GM21528 (cell line): Measurements from ENCODE around the gene METTL16.
"Not testable (repeated sequence)": the region's sequence is repeated elsewhere in the genome, so short reads cannot be mapped to it uniquely, and the experiment has no call there.

Experiments used
- ATAC-seq: cut with Tn5 transposase; IDR thresholded peaks from one replicate; pipeline ENCODE4 v1.9.1; 2021; ENCODE audit warnings: mild to moderate bottlenecking, moderate library complexity; ENCODE audit not compliant: unreplicated experiment, low FRiP score

The METTL16 gene, protein sequence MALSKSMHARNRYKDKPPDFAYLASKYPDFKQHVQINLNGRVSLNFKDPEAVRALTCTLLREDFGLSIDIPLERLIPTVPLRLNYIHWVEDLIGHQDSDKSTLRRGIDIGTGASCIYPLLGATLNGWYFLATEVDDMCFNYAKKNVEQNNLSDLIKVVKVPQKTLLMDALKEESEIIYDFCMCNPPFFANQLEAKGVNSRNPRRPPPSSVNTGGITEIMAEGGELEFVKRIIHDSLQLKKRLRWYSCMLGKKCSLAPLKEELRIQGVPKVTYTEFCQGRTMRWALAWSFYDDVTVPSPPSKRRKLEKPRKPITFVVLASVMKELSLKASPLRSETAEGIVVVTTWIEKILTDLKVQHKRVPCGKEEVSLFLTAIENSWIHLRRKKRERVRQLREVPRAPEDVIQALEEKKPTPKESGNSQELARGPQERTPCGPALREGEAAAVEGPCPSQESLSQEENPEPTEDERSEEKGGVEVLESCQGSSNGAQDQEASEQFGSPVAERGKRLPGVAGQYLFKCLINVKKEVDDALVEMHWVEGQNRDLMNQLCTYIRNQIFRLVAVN

DNA sequence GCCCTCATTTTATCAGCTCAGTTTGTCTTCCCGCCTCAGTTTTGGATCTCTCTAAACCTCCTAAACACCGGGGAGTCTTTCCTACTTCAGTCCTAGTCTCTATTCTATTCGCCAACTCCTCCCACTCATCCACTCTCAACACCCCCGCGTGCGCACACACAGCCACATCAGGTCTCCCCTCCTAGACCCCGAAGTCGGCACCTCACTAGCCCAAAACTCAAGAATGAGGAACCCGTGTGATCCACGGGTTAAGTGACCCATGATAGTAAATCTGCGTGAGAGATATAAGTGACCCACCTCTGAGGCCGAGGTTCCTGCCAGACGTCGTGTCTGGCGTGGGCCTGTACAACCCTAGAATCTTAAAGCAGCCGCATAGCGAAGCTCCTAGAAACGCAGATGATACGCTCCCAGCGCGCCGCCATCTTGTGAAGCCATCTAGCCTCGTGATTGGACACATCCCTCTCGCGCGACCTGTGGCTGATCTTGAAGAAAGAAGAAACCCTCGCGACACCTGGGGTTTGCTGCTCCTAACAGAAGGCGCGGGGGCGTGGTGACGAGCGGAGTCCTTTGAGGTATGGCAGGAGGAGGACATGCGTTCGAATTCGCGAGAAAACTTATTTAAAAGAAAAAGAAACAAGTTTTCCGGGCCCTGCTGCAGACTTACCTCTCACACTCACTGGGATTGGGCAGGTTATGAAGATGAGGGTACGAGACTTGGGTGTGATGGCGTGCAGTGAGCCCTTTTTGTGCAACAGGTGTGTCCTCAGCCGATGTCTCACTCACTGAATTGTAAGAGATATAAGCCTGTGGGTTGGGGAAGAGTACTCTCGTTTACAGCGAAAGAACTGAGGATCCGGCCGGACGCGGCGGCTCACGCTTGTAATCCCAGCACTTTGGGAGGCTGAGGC is at the start of gene METTL16:
TSS of gene METTL16 (minus strand) at position 427 of the 908 bp plus-strand sequence. CDS start 9,557 bp downstream, outside the sequence.
- ATAC-seq: peak; percentile 97

DNA sequence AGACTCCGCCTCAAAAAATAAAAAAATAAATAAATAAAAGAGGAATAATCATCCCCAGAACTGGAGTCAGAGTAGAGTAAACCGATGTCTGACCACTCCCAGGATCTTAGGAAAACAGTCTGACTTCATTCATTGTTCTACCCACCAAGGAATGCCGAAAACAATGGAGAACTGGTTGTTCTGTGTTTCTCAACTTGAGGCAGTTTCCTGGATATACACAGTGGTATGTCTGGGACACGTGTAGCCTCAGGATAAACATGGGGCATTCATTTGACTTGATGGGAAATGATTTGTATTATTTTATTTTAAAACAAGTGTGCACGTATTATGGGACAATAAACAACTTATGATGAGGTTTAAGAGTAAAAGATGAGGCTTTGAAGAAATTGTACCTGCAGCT is 49.0 kb upstream of the METTL16 start:
- ATAC-seq: no peak

DNA sequence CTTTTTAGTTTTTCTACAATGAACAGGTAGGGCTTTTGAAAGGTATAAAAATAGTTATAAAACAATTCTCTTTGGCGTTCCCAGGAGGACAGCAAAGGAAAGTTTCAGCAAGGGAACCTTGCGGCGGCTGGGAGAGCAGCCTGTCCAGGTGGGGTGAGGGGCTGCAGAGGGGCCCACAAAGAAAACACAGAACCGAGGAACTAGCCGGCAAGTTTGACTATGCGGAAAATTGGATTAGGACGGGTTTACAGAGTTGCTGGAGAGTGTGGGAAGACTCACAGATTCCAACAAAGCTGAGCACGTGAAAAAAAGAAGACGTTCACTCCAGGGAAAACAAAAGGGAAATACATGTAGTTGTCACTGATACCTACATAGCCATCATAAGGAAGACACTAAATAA is 40.2 kb upstream of the METTL16 start:
- ATAC-seq: no peak

DNA sequence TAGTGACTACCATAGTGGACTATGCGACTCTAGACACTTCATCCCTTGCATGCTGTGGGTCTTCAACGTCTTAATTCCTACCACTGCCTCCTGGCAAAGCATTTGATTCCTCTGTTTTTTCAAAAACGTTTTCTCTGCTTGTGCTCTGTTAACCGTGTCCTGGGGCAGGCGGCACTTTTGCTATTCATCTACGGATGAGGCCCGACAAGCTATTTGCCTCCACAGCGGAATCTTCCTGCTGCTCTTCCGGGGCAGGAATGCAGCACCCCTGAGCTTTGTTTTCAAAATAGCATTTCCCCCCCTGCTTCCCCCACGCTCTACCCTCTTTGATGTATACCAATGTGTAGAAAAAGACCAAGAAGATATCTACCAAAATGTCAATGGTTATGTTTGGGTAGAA is 39.8 kb upstream of the METTL16 start:
- no peak for ATAC-seq

DNA sequence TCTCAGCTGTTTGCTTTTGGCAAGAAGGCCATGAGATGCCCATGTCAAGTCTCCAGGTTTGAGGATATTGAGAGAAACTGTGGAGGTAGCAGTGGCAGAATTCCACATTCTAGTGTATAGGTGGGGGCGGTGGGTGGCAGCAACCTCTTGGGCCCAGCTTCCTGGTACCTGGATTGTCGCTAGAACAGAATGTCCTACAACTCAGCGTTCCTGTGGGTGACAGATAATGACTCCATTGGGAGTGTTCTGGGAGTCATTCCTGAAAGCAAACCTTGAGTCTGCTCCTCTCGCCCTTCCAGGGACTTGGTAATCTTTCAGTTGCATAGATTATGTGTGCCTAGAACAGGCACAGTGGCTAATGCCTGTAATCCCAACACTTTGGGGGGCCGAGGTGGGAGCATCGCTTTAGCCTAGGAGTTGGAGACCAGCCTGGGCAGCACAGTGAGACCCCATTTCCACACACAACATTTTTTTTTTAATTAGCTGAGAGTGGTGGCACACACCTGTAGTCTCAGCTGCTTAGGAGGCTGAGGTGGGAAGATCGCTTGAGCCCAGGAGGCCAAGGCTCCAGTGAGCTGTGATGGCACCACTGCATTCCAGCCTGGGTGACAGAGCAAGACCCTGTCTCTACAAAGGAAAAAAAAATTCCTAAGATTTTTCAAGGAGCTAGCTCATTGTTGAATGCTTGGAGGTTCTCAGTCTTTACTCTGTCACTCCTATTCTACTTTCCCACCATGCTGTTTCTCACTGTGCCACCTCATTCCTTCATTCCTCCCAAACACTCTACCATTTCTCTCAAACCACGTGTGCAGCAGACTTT is 37.9 kb upstream of the METTL16 start:
- no peak for ATAC-seq

DNA sequence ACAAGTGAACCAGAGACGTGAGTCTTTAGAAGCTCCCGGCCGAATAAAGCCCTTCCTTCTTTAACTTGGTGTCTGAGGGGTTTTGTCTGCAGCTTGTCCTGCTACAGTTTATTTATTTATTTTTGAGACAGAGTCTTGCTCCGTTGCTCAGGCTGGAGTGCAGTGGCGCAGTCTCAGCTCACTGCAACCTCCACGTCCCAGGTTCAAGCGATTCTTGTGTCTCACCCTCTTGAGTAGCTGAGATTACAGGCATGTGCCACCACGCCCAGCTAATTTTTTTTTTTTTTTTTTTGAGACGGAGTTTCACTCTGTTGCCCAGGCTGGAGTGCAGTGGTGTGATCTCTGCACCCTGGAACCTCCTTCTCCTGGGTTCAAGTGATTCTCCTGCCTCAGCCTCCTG is 36.3 kb upstream of the METTL16 start:
- not testable (repeated sequence) for ATAC-seq

DNA sequence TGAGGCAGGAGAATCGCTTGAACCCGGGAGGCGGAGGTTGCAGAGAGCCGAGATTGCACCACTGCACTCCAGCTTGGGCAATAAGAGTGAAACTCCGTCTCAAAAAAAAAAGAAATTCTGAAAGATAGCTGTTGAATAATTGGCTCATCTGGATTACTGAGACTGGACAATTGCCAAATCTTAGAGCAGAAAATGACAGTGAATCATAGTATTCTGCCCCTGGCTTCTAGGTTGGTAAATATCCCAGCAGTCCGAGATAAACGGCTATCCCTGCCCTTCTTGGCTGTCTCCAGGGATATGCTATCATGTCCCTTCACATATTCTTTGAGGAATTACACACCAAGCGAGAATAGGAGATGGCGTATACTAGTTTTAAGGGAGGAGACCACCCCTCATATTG is 35.5 kb upstream of the METTL16 start:
- ATAC-seq: no peak

DNA sequence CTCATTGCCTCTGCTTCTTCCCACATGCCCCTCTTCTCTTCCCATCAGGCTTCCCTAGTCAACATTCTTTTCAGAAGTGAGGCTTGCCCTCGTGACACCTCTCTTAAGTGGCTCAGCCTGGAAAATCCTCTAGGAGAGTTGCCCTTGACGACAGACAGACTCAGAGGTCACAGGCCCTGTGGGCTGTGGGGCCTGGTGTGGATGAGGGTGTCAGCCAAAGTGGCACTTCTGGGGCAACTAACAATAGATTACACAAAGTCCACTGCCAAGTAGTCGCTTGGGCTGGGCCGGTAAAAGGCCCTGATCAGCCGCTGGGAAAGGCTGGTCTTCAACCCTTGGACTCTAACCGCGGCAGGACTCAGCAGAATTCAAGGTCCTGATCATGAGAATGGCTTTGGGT is 33.7 kb upstream of the METTL16 start:
- no peak for ATAC-seq

DNA sequence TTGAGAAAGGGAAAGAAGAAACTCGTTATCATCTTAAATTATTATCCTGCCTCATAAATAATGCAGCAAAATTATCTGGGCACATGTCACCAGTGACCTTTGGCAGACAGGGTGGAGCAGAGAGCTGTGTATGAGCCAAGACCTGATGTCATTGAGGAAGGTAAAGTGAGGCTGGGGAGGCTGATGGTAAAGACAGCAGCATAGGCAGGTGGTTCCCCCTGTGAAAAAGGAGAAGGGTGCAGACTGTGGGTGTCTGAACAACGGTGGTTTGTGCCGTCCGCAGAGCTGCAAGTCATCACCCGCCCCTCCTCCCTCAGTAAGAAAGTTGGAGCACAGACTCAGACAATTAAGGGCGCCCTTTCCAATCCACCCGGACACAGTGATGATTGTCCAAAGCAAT is 30.8 kb upstream of the METTL16 start:
- no peak for ATAC-seq

DNA sequence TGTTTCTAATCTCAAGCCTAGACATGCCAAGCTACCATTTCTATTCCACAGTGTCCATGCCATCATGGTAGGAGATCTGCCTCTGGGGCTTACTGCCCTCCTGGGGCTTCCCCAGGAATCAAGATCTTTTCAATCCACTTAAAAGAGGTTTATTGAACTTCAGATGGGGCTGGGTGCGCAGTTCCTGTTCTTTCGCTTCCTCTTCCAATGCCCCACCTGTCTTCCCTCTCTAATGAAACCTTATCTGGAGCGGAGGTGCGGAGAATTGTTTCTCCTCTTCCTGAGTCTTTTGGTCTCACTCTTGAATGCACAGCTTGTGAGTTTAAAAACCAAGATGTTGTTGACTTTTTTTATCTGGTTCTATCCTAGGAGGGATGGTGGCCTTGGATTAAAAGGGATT is 30.4 kb upstream of the METTL16 start:
- no peak for ATAC-seq

DNA sequence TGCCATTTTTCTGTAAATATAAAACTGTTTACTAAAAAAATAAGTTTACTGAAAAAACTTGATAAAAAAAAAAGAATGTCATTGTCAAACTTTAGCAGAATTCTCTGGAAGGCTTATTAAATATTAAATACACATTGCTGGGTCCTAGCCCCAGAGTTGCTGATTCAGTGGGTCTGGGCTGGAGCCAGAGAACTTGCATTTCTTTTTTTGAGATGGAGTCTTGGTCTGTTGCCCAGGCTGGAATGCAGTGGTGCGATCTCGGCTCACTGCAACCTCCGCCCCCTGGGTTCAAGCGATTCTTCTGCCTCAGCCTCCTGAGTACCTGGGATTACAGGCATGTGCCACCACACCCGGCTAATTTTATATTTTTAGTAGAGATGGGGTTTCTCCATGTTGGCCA is 25.9 kb upstream of the METTL16 start:
- ATAC-seq: not testable (repeated sequence)

DNA sequence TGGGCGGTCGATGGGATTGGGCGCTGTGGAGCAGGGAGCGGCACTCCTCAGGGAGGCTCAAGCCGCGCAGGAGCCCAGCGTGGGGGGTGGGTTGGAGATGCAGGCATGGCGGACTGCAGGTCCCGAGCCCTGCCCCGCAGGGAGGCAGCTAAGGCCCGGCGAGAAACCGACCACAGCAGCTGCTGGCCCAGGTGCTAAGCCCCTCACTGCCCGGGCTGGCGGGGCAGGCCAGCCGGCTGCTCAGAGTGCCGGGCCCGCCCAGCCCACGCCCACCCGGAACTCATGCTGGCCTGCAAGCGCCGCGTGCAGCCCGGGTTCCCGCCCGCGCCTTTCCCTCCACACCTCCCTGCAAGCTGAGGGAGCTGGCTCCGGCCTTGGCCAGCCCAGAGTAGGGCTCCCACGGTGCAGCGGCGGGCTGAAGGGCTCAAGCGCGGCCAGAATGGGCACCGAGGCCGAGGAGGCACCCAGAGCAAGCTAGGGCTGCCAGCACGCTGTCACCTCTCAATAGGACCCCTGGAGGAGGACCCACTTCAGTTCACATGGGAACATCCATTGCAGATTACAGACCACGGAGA is 20.5 kb upstream of the METTL16 start:
- no peak for ATAC-seq

DNA sequence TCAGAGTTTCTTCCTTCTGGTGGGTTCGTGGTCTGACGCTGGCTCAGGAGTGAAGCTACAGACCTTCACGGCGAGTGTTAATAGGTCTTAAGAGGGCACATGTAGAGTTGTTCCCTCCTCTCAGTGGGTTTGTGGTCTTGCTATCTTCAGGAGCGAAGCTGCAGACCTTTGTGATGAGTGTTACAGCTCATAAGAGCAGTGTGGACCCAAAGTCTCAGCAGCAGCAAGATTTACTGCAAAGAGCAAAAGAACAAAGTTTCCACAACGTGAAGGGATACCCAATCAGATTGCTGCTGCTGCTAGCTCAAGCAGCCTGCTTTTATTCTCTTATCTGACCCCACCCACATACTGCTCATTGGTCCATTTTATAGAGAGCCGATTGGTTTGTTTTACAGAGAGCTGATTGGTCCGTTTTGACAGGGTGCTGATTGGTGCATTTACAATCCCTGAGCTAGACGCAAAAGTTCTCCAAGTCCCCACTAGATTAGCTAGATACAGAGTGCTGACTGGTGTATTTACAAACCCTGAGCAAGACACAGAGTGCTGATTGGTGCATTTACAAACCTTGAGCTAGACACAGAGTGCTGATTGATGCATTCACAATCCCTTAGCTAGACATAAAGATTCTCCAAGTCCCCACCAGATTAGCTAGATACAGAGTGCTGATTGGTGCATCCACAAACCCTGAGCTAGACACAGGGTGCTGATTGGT is 19.7 kb upstream of the METTL16 start:
- ATAC-seq: not testable (repeated sequence)

DNA sequence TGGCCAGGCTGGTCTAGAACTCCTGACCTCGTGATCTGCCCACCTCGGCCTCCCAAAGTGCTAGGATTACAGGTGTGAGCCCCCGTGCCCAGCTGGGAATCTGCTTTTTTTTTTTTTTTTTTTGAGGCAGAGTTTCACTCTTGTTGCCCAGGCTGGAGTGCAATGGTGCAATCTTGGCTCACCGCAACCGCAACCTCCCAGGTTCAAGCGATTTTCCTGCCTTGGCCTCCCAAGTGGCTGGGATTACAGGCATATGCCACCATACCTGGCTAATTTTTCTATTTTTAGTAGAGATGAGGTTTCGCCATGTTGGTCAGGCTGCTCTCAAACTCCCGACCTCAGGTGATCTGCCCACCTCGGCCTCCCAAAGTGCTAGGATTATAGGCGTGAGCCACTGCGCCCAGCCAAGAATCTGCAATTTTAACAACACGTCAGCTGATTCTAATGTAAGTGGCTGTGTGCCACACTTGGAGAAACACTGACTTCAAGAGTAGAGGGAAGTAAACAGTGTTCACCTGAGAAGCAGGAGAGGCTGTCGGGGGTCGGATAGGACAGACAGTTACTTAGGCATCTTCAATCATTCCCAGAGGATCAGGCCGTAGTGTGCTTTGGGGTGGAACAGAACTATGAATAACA is 10.2 kb upstream of the METTL16 start:
- ATAC-seq: not testable (repeated sequence)

DNA sequence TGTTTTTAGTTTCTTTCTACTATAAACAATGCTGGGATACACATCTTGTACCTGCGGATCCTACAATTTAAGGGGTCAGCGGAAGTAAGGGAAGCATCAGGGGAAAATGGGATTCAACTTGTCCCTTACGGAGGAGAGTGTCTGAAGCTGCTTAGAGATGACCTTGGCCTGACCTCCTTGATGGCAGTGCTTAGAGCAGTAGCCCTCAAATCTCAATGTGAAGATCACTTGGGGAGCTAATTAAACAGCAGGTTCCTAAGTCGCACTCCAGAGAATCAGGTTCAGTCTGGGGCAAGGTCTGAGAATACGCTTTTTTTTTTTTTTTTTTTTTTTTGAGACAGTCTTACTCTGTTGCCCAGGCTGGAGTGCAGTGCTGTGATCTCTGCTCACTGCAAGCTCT is 9.6 kb upstream of the METTL16 start:
- ATAC-seq: no peak

DNA sequence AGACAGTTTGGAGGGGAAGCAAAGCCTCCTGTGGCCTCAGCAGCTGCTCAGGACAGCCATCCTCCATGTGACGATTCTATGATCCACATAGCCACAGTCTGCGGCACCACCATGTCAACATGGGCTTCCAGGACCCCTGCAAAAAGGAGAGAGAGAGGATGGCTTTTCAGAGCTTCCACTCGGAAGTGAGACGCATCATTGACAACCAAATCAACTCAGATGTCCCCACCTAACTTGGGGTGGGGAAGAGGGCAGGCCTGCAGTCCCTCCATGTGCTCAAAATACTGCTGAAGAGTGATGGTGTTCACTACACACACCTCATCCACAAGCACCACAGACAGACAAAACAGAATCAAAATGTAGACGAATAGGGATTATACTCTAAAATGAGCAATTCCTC is 5.9 kb upstream of the METTL16 start:
- no peak for ATAC-seq

DNA sequence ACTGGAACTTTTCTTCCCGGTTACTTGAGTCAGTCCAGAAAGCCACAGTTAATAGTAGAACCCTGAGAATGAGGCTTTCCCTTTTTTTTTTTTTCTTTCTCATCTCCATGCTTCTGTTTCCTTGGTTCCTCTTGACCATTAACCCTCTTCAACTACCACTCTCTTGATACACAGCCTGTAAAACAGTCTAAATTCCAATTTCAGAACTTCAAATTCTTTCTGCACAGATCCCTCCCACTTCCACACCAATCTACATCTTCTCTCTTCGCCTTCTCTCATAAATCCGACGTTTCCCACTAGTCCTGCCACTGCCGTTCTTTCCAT is 588 bp downstream of the METTL16 start:
- ATAC-seq: no peak

DNA sequence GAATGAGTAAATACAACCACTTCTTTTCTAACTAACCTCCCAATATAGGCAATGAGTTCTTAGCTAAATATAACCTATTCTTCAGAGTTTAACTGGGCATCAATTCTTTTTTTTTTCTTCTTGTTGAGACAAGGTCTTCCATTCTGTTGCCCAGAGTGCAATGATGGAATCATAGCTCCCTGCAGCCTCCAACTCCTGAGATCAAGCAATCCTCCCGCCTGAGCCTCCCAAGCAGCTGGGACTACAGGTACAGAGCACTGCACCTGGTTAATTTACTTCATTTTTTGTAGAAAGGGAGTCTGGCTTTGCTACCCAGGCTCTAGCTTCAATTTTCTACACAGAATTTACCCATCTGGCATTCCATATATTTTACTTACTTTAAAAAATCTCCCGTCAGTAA is 1.1 kb downstream of the METTL16 start:
- no peak for ATAC-seq

DNA sequence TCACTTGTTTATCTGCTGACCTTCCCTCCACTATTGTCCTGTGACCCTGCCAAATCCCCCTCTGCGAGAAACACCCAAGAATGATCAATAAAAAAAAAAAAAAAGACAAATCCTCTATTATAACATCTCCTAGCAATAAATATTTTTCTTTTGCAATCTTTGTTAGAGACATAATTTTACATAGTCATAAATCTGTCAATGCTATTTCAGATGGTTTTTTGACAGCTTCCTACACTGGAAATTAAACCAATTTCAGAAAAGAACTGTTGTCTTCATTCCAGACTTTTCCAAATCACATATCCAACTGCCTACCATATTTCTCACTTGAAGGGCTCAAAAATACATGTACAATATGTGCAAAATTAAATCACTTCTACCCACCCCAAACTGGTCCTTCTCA is 3.7 kb downstream of the METTL16 start:
- ATAC-seq: no peak
